HepG2 (cell line): Measurements from ENCODE around the gene CFD. TPM values are rescaled to one million over a fixed set of nuclear protein-coding genes. Genes with fewer than 3 reads are reported as not detected.

ENCODE experiments used
- AGO1 ChIP-seq: fragments of 200-400 bp; formaldehyde crosslinking; IDR thresholded peaks from 2 replicates; pipeline ENCODE4 v1.6.1; 2017; ENCODE audit warnings: mild to moderate bottlenecking, low read depth, low read length, moderate library complexity; ENCODE audit not compliant: poor library complexity, severe bottlenecking
- AGO2 ChIP-seq: fragments of 200-400 bp; formaldehyde crosslinking; optimal IDR thresholded peaks from 2 replicates; pipeline ENCODE3; 2017; ENCODE audit warnings: mild to moderate bottlenecking, low read depth, low read length, moderate library complexity
- AKAP8 ChIP-seq: sonication (generic); formaldehyde crosslinking; IDR thresholded peaks from 2 replicates; pipeline ENCODE4 v1.5.1; 2020; ENCODE audit warnings: mild to moderate bottlenecking, missing genetic modification reagents
- CHD2 ChIP-seq: IDR thresholded peaks from 2 replicates; pipeline ENCODE4 v1.6.1; 2011; ENCODE audit warnings: low read depth, low read length, improper control_type of control experiment
- HNRNPH1 ChIP-seq: fragments of 200-400 bp; formaldehyde crosslinking; optimal IDR thresholded peaks from 2 replicates; pipeline ENCODE3; 2017; ENCODE audit warnings: mild to moderate bottlenecking, low read depth, low read length
- HNRNPL ChIP-seq: fragments of 200-400 bp; formaldehyde crosslinking; IDR thresholded peaks from 2 replicates; pipeline ENCODE4 v1.6.1; 2017; ENCODE audit warnings: mild to moderate bottlenecking, low read depth, low read length
- HOXA9 ChIP-seq: sonication (generic); formaldehyde crosslinking; IDR thresholded peaks from 2 replicates; pipeline ENCODE4 v1.8.1; 2022; ENCODE audit warnings: missing genetic modification reagents, mild to moderate bottlenecking, moderate library complexity, borderline replicate concordance
- MLXIP ChIP-seq: sonication (generic); formaldehyde crosslinking; IDR thresholded peaks from 2 replicates; pipeline ENCODE4 v1.9.0; 2021; ENCODE audit warnings: missing genetic modification reagents, borderline replicate concordance
- MXD4 ChIP-seq: IDR thresholded peaks from 2 replicates; pipeline ENCODE4 v1.6.1; 2016; ENCODE audit warnings: mild to moderate bottlenecking, missing biosample characterization, missing genetic modification reagents
- ONECUT2 ChIP-seq: sonication (generic); formaldehyde crosslinking; IDR thresholded peaks from 2 replicates; pipeline ENCODE4 v1.4.0; 2020; ENCODE audit warnings: missing genetic modification reagents
- PCBP1 ChIP-seq: fragments of 200-400 bp; formaldehyde crosslinking; IDR thresholded peaks from 2 replicates; pipeline ENCODE4 v1.6.1; 2017; ENCODE audit warnings: mild to moderate bottlenecking, low read depth, low read length, borderline replicate concordance
- POLR2AphosphoS2 ChIP-seq: IDR thresholded peaks from 2 replicates; pipeline ENCODE4 v1.6.1; 2011; ENCODE audit warnings: low read depth, low read length, improper control_type of control experiment
- RBM22 ChIP-seq: fragments of 200-400 bp; formaldehyde crosslinking; optimal IDR thresholded peaks from 2 replicates; pipeline ENCODE3; 2017; ENCODE audit warnings: mild to moderate bottlenecking, low read length, moderate library complexity
- YEATS2 ChIP-seq: sonication (generic); formaldehyde crosslinking; IDR thresholded peaks from 2 replicates; pipeline ENCODE4 v1.4.0; 2020; ENCODE audit warnings: missing genetic modification reagents, borderline replicate concordance
- ZBTB7B ChIP-seq: sonication (generic); formaldehyde crosslinking; IDR thresholded peaks from 2 replicates; pipeline ENCODE4 v1.4.0; 2020; ENCODE audit warnings: missing genetic modification reagents
- ZC3H13 ChIP-seq: sonication (generic); formaldehyde crosslinking; IDR thresholded peaks from 2 replicates; pipeline ENCODE4 v1.8.1; 2023; ENCODE audit warnings: mild to moderate bottlenecking, missing genetic modification reagents, moderate library complexity
- ZNF713 ChIP-seq: sonication (generic); formaldehyde crosslinking; IDR thresholded peaks from 2 replicates; pipeline ENCODE4 v1.4.0; 2020; ENCODE audit warnings: mild to moderate bottlenecking, missing genetic modification reagents
- ZNF761 ChIP-seq: sonication (generic); formaldehyde crosslinking; conservative IDR thresholded peaks from 2 replicates; pipeline ENCODE4 v1.4.0; 2020; ENCODE audit warnings: mild to moderate bottlenecking, missing genetic modification reagents
- ZNF768 ChIP-seq: sonication (generic); formaldehyde crosslinking; IDR thresholded peaks from 2 replicates; pipeline ENCODE4 v1.4.0; 2020; ENCODE audit warnings: missing genetic modification reagents
- ZNF773 ChIP-seq: sonication (generic); formaldehyde crosslinking; IDR thresholded peaks from 2 replicates; pipeline ENCODE4 v1.4.0; 2020; ENCODE audit warnings: missing genetic modification reagents, borderline replicate concordance
- ZSCAN22 ChIP-seq: sonication (generic); formaldehyde crosslinking; IDR thresholded peaks from 2 replicates; pipeline ENCODE4 v1.4.0; 2020; ENCODE audit warnings: mild to moderate bottlenecking, missing genetic modification reagents
- polyA plus RNA-seq, 8 experiments: library from polyadenylated mRNA; depleted of rRNA in 3 of 8; stranded (reverse) in 7 of 8; unstranded in 1 of 8; fragments of >200 nt; fragmentation: Illumina TruSeq in 4 of 8; extraction: Trizol in 4 of 8; gene quantifications; 2 replicates each; pipeline versions ENCODE4 v1.2.1 to v1.2.3, GENCODE V29; 2011 to 2016; ENCODE audit warnings: low read depth in 4 of 8, missing spikeins in 1 of 8, mixed read lengths in 1 of 8; ENCODE audit not compliant: insufficient read depth in 1 of 8
- total RNA-seq, 5 experiments: library from RNA; depleted of rRNA; stranded (reverse); fragments of >200 nt; fragmentation: Illumina TruSeq; extraction: Trizol; gene quantifications; 2 replicates each; pipeline ENCODE4 v1.2.3, GENCODE V29; 2016; ENCODE audit warnings: low read depth in 1 of 5

Gene CFD
- total and polyA plus RNA-seq, 2 of the 13 experiments (the other 11 are each of a cell fraction or from before 2014, with no cell fraction given): 2.3 to 4.6 TPM

DNA sequence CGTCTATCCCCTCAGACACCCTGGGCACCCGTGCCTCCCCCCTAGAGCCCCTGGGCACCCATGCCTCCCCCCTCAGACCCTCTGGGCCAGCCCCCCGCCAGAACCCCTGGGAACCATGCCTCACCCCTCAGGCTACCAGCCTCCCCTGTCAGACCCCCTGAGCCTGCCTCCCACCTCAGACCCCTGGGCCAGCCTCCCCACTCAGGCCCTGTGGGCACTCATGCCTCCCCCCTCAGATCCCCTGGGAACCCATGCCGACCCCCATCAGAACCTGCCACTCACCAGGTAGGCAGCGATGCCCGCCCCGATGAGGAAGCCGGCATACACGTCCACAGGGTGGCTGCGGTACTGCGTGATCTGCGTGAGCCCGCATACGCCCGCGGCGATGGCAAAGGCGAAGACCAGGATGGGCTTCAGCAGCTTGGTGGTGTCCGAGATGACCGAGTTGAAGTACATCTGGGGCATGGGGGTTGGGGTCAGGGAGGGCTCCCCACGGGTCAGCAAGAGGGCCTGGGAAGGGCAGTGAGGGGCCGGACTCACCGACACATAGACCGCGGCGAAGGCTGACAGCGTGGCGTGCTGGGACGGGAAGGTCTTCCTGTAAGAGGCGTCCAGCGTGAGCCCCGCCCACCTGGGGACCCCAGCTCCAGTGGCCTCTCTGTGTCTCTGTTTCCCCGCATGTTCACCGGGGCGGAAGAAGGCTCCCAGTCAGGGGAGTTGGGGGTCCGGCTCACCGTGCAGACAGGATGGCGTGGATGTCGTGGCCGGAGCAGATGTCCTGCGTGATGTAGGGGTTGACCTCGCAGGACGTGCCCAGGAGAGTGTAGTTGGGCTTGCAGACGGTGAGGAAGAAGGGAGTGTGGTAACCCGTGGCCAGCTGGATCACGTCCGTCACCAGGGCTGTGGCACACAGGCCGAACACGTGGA is 45.0 kb upstream of the CFD start (continued):
- no peak for TF ChIP-seq YEATS2 (CRISPR knock-in tag)
- TF ChIP-seq CHD2: 0 out of 2 replicates have a peak, but pooled peaks have one; percentile 18
- TF ChIP-seq ZNF768 (CRISPR knock-in tag): 0 out of 2 replicates have a peak, but pooled peaks have one; percentile 9
- no peak for TF ChIP-seq MLXIP (CRISPR knock-in tag)
- TF ChIP-seq ZSCAN22 (CRISPR knock-in tag): peak; percentile 95
- TF ChIP-seq ONECUT2: no peak
- TF ChIP-seq AKAP8 (CRISPR knock-in tag): peak; percentile 82; the same call in 1 of the 2 replicates
- TF ChIP-seq HNRNPH1: no peak
- TF ChIP-seq AGO1: peak; percentile 65
- TF ChIP-seq PCBP1: 0 out of 2 replicates have a peak, but pooled peaks have one; percentile 74
- no peak for TF ChIP-seq MXD4
- TF ChIP-seq ZC3H13: 0 out of 2 replicates have a peak, but pooled peaks have one; percentile 16
- TF ChIP-seq ZNF773 (CRISPR knock-in tag): 0 out of 2 replicates have a peak, but pooled peaks have one; percentile 42
- no peak for TF ChIP-seq ZNF713 (CRISPR knock-in tag)
- TF ChIP-seq POLR2AphosphoS2: peak; percentile 96; the same call in 1 of the 2 replicates
- TF ChIP-seq ZBTB7B: 0 out of 2 replicates have a peak, but pooled peaks have one; percentile 30
- no peak for TF ChIP-seq ZNF761 (CRISPR knock-in tag)
- peak; percentile 96 for TF ChIP-seq AGO2
- no peak for TF ChIP-seq HOXA9
- TF ChIP-seq RBM22: peak; percentile 38
- TF ChIP-seq HNRNPL: 0 out of 2 replicates have a peak, but pooled peaks have one; percentile 48
